K562 (cell line): ENCODE results near the gene NEUROD2. TPM values are rescaled to one million over a fixed set of nuclear protein-coding genes. Genes with fewer than 3 reads are reported as not detected.

ENCODE experiments used
- ADNP ChIP-seq: fragments of 200-800 bp; sonication (Bioruptor generic); IDR thresholded peaks from 2 replicates; pipeline ENCODE4 v1.6.1; 2016; ENCODE audit warnings: missing genetic modification characterization, missing compliant biosample characterization
- ARNT ChIP-seq, 2 experiments: fragments of 450-650 bp; IDR thresholded peaks; 2 replicates each; pipeline ENCODE4 v1.6.1; 2016; ENCODE audit warnings: mild to moderate bottlenecking in 1 of 2
- ATF6 ChIP-seq: sonication (generic); formaldehyde crosslinking; IDR thresholded peaks from 2 replicates; pipeline ENCODE4 v1.4.0; 2020; ENCODE audit warnings: mild to moderate bottlenecking, missing genetic modification reagents
- BACH1 ChIP-seq: fragments of 200-800 bp; sonication (Bioruptor generic); IDR thresholded peaks from 2 replicates; pipeline ENCODE4 v1.6.1; 2016; ENCODE audit warnings: missing genetic modification characterization, missing compliant biosample characterization
- BCLAF1 ChIP-seq, 2 experiments: fragments of 450-650 bp in 1 of 2; IDR thresholded peaks; 2 replicates each; pipeline ENCODE4 v1.6.1; 2011 to 2017; ENCODE audit warnings: low read depth in 2 of 2, antibody characterized with exemption in 1 of 2, borderline replicate concordance in 1 of 2, low read length in 1 of 2, mild to moderate bottlenecking in 1 of 2, mixed read lengths in 1 of 2; ENCODE audit not compliant: control insufficient read depth in 1 of 2
- CBX3 ChIP-seq, 2 experiments: IDR thresholded peaks; 1 replicate in 1 of 2; 2 replicates in 1 of 2; pipeline ENCODE4 v1.6.1; 2012; ENCODE audit warnings: inconsistent platforms in 2 of 2, low read length in 2 of 2, borderline replicate concordance in 1 of 2, control low read depth in 1 of 2
- HDAC2 ChIP-seq: fragments of 450-650 bp; IDR thresholded peaks from 2 replicates; pipeline ENCODE4 v1.6.1; 2016; ENCODE audit warnings: mild to moderate bottlenecking
- HSF4 ChIP-seq: fragments of 250-450 bp; sonication (Bioruptor Pico); IDR thresholded peaks from 2 replicates; pipeline ENCODE4 v2.1.2; 2022; ENCODE audit warnings: mild to moderate bottlenecking, moderate library complexity, borderline replicate concordance
- JUN ChIP-seq, 2 experiments: sonication (generic) in 1 of 2; formaldehyde crosslinking in 1 of 2; IDR thresholded peaks; 2 replicates each; pipeline versions ENCODE4 v1.6.1 to v1.8.0; 2012 to 2022; ENCODE audit warnings: borderline replicate concordance in 2 of 2, mild to moderate bottlenecking in 2 of 2, improper control_type of control experiment in 1 of 2, low read depth in 1 of 2, low read length in 1 of 2, missing genetic modification reagents in 1 of 2
- KAT7 ChIP-seq: sonication (generic); formaldehyde crosslinking; IDR thresholded peaks from 2 replicates; pipeline ENCODE4 v1.8.0; 2022; ENCODE audit warnings: missing genetic modification reagents, mild to moderate bottlenecking, borderline replicate concordance
- PBX2 ChIP-seq, 2 experiments: IDR thresholded peaks in 1 of 2; conservative IDR thresholded peaks in 1 of 2; 2 replicates each; pipeline ENCODE4 v1.6.1; 2016; ENCODE audit warnings: low read depth in 2 of 2, mild to moderate bottlenecking in 1 of 2, missing compliant biosample characterization in 1 of 2, missing genetic modification characterization in 1 of 2, moderate library complexity in 1 of 2
- PML ChIP-seq: IDR thresholded peaks from 2 replicates; pipeline ENCODE4 v1.6.1; 2012; ENCODE audit warnings: low read length, inconsistent platforms
- SLC30A9 ChIP-seq: fragments of 250-450 bp; sonication (Bioruptor Pico); IDR thresholded peaks from 2 replicates; pipeline ENCODE4 v1.8.0; 2022; ENCODE audit warnings: mild to moderate bottlenecking, moderate library complexity
- SMARCA5 ChIP-seq: fragments of 450-650 bp; IDR thresholded peaks from 2 replicates; pipeline ENCODE4 v1.6.1; 2016
- SNAPC5 ChIP-seq: fragments of 250-450 bp; sonication (Bioruptor Pico); IDR thresholded peaks from 2 replicates; pipeline ENCODE4 v1.8.0; 2021; ENCODE audit warnings: moderate library complexity, mild to moderate bottlenecking, inconsistent platforms
- TCF3 ChIP-seq: sonication (generic); formaldehyde crosslinking; IDR thresholded peaks from 2 replicates; pipeline ENCODE4 v1.4.0; 2020; ENCODE audit warnings: mild to moderate bottlenecking, missing genetic modification reagents
- TRIM24 ChIP-seq, 2 experiments: fragments of 450-650 bp; IDR thresholded peaks; 2 replicates each; pipeline ENCODE4 v1.6.1; 2016
- ZKSCAN8 ChIP-seq: fragments of 200-800 bp; sonication (Bioruptor generic); IDR thresholded peaks from 2 replicates; pipeline ENCODE4 v1.6.1; 2016; ENCODE audit warnings: missing genetic modification characterization, missing compliant biosample characterization
- ZNF76 ChIP-seq: fragments of 250-450 bp; sonication (Bioruptor Pico); IDR thresholded peaks from 2 replicates; pipeline ENCODE4 v1.4.0; 2020; ENCODE audit warnings: mild to moderate bottlenecking, moderate library complexity, borderline replicate concordance
- ZNF785 ChIP-seq: fragments of 250-450 bp; sonication (Bioruptor Pico); IDR thresholded peaks from 2 replicates; pipeline ENCODE4 v1.4.0; 2020; ENCODE audit warnings: mild to moderate bottlenecking
- polyA plus RNA-seq, 8 experiments: library from polyadenylated mRNA; depleted of rRNA in 4 of 8; stranded (reverse) in 5 of 8; unstranded in 3 of 8; fragments of >200 nt; fragmentation: Nextera tagmentation in 2 of 8; fragmentation: Illumina TruSeq in 1 of 8; extraction: Ambion mirVana in 2 of 8; extraction: Trizol in 1 of 8; gene quantifications; 2 replicates each; pipeline versions ENCODE4 v1.2.1 to v1.2.3, GENCODE V29; 2011 to 2014; ENCODE audit warnings: inconsistent platforms in 1 of 8, missing spikeins in 1 of 8
- total RNA-seq, 7 experiments: library from RNA; depleted of rRNA in 6 of 7; stranded (reverse); fragments of >200 nt in 6 of 7; fragmentation: Illumina TruSeq in 2 of 7; extraction: Trizol in 2 of 7; gene quantifications; 2 replicates each; pipeline versions ENCODE4 v1.2.1 to v1.2.3, GENCODE V29; 2011 to 2021; ENCODE audit warnings: low replicate concordance in 1 of 7

Gene NEUROD2
- total and polyA plus RNA-seq, 9 of the 15 experiments (the other 6 are each of a cell fraction or from before 2014, with no cell fraction given), result not detected

GRCh38 chr17:39650121-39650579 is 42.4 kb upstream of the NEUROD2 start (continued):
- peak; percentile 44 to 71; a peak in 3 of 4 replicates for TF ChIP-seq TRIM24 (IDR thresholded peaks at IDR 0.05)
- TF ChIP-seq SLC30A9 (CRISPR knock-in tag), result no peak
- TF ChIP-seq ZNF785 (CRISPR knock-in tag), result no peak
- 0 out of 2 replicates have a peak, but pooled peaks have one; percentile 32 for TF ChIP-seq ZKSCAN8 (CRISPR knock-in tag)
- TF ChIP-seq HDAC2, result peak; percentile 74
- peak; percentile 90 for TF ChIP-seq JUN (IDR thresholded peaks at IDR 0.05; ENCODE audit: borderline replicate concordance, low read depth, low read length)
- no peak for TF ChIP-seq JUN (CRISPR knock-in tag; IDR thresholded peaks at IDR 0.05; ENCODE audit: borderline replicate concordance)
- peak in 1 of 2 experiments; percentile 77; a peak in 2 of 4 replicates for TF ChIP-seq ARNT (IDR thresholded peaks at IDR 0.05)
- no peak for TF ChIP-seq HSF4 (CRISPR knock-in tag)
- no peak for TF ChIP-seq SNAPC5 (CRISPR knock-in tag)
- 0 out of 2 replicates have a peak, but pooled peaks have one; percentile 31 for TF ChIP-seq ZNF76 (CRISPR knock-in tag)
- TF ChIP-seq ADNP (tag), result 0 out of 2 replicates have a peak, but pooled peaks have one; percentile 14
- no peak for TF ChIP-seq BCLAF1 (IDR thresholded peaks at IDR 0.05; ENCODE audit: borderline replicate concordance in 1 of 2, control insufficient read depth in 1 of 2, low read depth in 2 of 2, low read length in 1 of 2)
- peak; percentile 45; the same call in 1 of the 2 replicates for TF ChIP-seq PML
- no peak for TF ChIP-seq PBX2 (CRISPR knock-in tag; IDR thresholded peaks at IDR 0.05; ENCODE audit: low read depth)
- TF ChIP-seq PBX2 (tag; conservative IDR thresholded peaks at IDR 0.05; ENCODE audit: low read depth), result peak; percentile 83
- no peak for TF ChIP-seq ATF6
- TF ChIP-seq KAT7 (CRISPR knock-in tag), result no peak
- peak in 1 of 2 experiments; percentile 84; a peak in 2 of 3 replicates for TF ChIP-seq CBX3 (IDR thresholded peaks at IDR 0.05; ENCODE audit: borderline replicate concordance in 1 of 2, low read length in 2 of 2)
- peak; percentile 88 for TF ChIP-seq BACH1 (tag)
- TF ChIP-seq TCF3 (CRISPR knock-in tag), result peak; percentile 56; the same call in 1 of the 2 replicates
- 0 out of 2 replicates have a peak, but pooled peaks have one; percentile 18 for TF ChIP-seq SMARCA5
